ENCODE results near the gene WNT3A. TPM values are rescaled to one million over a fixed set of nuclear protein-coding genes. Genes with fewer than 3 reads are reported as not detected.
A peak's percentile ranks its signal among the peaks of the same experiment; 100 is the strongest.

The WNT3A gene
- total and polyA plus RNA-seq, 9 of the 15 experiments (the other 6 are each of a cell fraction or from before 2014, with no cell fraction given) = not detected

DNA sequence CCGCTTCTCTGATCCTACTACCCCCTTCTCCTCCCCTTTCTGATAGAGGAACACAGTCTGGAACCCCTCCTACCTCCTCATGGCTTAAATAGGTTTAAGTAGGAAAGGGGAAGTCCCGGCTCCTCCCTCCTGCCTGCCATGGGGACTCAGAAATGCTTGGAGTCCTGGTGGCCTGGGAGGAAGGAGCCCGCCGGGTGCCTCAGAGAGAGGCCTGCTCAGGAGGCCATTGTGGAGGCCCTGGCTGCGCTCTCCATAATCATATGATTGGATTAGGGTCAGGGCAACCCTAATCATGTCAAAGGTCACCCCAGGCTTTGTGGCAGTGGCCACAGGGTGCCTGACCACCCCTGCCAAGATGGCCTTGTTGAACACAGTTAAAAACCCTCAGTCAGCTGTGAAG is 29.0 kb downstream of the WNT3A start:
- intact Hi-C loops (cut with micrococcal nuclease) = no loop called here
- in situ Hi-C loops (cut with MboI) = no loop called here
- ChIA-PET CTCF (ENCODE audit: low intra/inter-chr PET ratio) (no interaction called here), POLR2A (interaction anchor here (0.9 to 1.1 kb wide), 2 partner anchors 11 to 12 kb away, joined by 3 to 4 read pairs; no protein-coding TSS in a partner anchor)
- TF ChIP-seq PHF21A (IDR thresholded peaks at IDR 0.05; ENCODE audit: borderline replicate concordance, low read depth) (no peak), SPI1 (IDR thresholded peaks at IDR 0.05; ENCODE audit: borderline replicate concordance, low read depth, low read length) (peak; percentile 91)
- TF ChIP-seq, protein P1, sequence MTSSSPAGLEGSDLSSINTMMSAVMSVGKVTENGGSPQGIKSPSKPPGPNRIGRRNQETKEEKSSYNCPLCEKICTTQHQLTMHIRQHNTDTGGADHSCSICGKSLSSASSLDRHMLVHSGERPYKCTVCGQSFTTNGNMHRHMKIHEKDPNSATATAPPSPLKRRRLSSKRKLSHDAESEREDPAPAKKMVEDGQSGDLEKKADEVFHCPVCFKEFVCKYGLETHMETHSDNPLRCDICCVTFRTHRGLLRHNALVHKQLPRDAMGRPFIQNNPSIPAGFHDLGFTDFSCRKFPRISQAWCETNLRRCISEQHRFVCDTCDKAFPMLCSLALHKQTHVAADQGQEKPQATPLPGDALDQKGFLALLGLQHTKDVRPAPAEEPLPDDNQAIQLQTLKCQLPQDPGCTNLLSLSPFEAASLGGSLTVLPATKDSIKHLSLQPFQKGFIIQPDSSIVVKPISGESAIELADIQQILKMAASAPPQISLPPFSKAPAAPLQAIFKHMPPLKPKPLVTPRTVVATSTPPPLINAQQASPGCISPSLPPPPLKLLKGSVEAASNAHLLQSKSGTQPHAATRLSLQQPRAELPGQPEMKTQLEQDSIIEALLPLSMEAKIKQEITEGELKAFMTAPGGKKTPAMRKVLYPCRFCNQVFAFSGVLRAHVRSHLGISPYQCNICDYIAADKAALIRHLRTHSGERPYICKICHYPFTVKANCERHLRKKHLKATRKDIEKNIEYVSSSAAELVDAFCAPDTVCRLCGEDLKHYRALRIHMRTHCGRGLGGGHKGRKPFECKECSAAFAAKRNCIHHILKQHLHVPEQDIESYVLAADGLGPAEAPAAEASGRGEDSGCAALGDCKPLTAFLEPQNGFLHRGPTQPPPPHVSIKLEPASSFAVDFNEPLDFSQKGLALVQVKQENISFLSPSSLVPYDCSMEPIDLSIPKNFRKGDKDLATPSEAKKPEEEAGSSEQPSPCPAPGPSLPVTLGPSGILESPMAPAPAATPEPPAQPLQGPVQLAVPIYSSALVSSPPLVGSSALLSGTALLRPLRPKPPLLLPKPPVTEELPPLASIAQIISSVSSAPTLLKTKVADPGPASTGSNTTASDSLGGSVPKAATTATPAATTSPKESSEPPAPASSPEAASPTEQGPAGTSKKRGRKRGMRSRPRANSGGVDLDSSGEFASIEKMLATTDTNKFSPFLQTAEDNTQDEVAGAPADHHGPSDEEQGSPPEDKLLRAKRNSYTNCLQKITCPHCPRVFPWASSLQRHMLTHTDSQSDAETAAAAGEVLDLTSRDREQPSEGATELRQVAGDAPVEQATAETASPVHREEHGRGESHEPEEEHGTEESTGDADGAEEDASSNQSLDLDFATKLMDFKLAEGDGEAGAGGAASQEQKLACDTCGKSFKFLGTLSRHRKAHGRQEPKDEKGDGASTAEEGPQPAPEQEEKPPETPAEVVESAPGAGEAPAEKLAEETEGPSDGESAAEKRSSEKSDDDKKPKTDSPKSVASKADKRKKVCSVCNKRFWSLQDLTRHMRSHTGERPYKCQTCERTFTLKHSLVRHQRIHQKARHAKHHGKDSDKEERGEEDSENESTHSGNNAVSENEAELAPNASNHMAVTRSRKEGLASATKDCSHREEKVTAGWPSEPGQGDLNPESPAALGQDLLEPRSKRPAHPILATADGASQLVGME (CRISPR knock-in tag; IDR thresholded peaks at IDR 0.05) = no peak
- no peaks in the 10 kb centered on the region for H3K9me1 ChIP-seq (ENCODE audit: control insufficient read depth, insufficient read depth, low read length)
- H3K27me3 ChIP-seq (ENCODE audit: control insufficient read depth in 2 of 2, insufficient read depth in 2 of 2, low read length in 2 of 2) = peaks cover 21 to 63% of the 10 kb centered on the region in 2 experiments; a peak in 4 of 5 replicates
- H3K4me3 ChIP-seq = no peak overlapping the region
- no peaks in the 10 kb centered on the region for H3K9me3 ChIP-seq (replicated peaks; ENCODE audit: control insufficient read depth, insufficient read depth, low read depth, low read length)
- H3K4me2 ChIP-seq (ENCODE audit: insufficient read depth, low read length) = no peak overlapping the region
- no peak for FAIRE-seq
- no peaks in the 10 kb centered on the region for H3K79me2 ChIP-seq (ENCODE audit: control insufficient read depth, insufficient read depth, low read length)
- no peaks in the 10 kb centered on the region for H3K36me3 ChIP-seq (ENCODE audit: control insufficient read depth, insufficient read depth, low read length)
- peak; percentile 42 for ATAC-seq
- H3K9ac ChIP-seq (ENCODE audit: insufficient read depth in 1 of 2, low read depth in 2 of 2, low read length in 2 of 2) = no peak overlapping the region
- no TSS peak for BruUV-seq (replicated peaks)
- 0% methylated on average over 4 of the region's 5 CpGs for WGBS (ENCODE audit: insufficient coverage, low coverage, missing lambda C conversion rate)
- H3K4me1 ChIP-seq (replicated peaks in 1 of 2; ENCODE audit: control insufficient read depth in 2 of 2, insufficient read depth in 2 of 2, low read length in 2 of 2) = peaks cover 0 to 20% of the 10 kb centered on the region in 2 experiments; a peak in 2 of 5 replicates
- peaks cover 6% of the 10 kb centered on the region for H4K20me1 ChIP-seq (replicated peaks; ENCODE audit: control insufficient read depth, insufficient read depth, low read length)
- no peak overlapping the region for H3K27ac ChIP-seq (ENCODE audit: extremely low read depth, low read depth, low read length)
- H2AFZ ChIP-seq (ENCODE audit: low read depth, low read length) = no peak overlapping the region
- DNase-seq (ENCODE audit: extremely low read depth in 1 of 4, low spot score in 3 of 4) = no peak
